Kidney (tissue), 14 donors: ENCODE data around the gene PLCB3. TPM values are rescaled to one million over a fixed set of nuclear protein-coding genes. Genes with fewer than 3 reads are reported as not detected.

Experiments
- DNase-seq, 5 donors: peaks; one replicate each; pipeline ENCODE4 v3.0.0-alpha.2; 2013 to 2020
- FAIRE-seq: peaks from 2 replicates; lab custom pipeline; 2012; peaks lifted over from hg19 to GRCh38; lab: Jason Lieb, UNC
- H3K27ac ChIP-seq, 2 donors: one replicate each; pipeline ENCODE4 v1.7.0; 2013; ENCODE audit warnings: low read depth in 2 of 2, low read length in 2 of 2, inconsistent platforms in 1 of 2
- H3K27me3 ChIP-seq: one replicate; pipeline ENCODE4 v1.7.1; 2013; ENCODE audit warnings: low read length, inconsistent platforms; ENCODE audit not compliant: control insufficient read depth, insufficient read depth
- H3K36me3 ChIP-seq, 3 donors: one replicate each; pipeline versions ENCODE4 v1.7.0 to v1.7.1; 2013; ENCODE audit warnings: low read length in 3 of 3, control low read depth in 1 of 3, inconsistent platforms in 1 of 3; ENCODE audit not compliant: insufficient read depth in 3 of 3, control insufficient read depth in 2 of 3
- H3K4me1 ChIP-seq, 3 donors: one replicate each; pipeline versions ENCODE4 v1.7.0 to v1.7.1; 2013; ENCODE audit warnings: low read length in 3 of 3, inconsistent platforms in 1 of 3, low read depth in 1 of 3; ENCODE audit not compliant: control insufficient read depth in 2 of 3, insufficient read depth in 2 of 3
- H3K4me3 ChIP-seq, 3 donors: one replicate each; pipeline versions ENCODE4 v1.7.0 to v1.8.1; 2013; ENCODE audit warnings: low read length in 3 of 3, control low read depth in 1 of 3, inconsistent platforms in 1 of 3
- H3K9ac ChIP-seq, 3 donors: one replicate each; pipeline versions ENCODE4 v1.7.0 to v1.7.1; 2013; ENCODE audit warnings: low read length in 3 of 3, control low read depth in 1 of 3, inconsistent platforms in 1 of 3
- H3K9me3 ChIP-seq, 3 donors: one replicate each; pipeline versions ENCODE4 v1.7.0 to v1.7.1; 2013; ENCODE audit warnings: low read length in 3 of 3, control low read depth in 1 of 3, inconsistent platforms in 1 of 3; ENCODE audit not compliant: control insufficient read depth in 2 of 3, insufficient read depth in 1 of 3
- intact Hi-C: fragments of 100-400 bp; cut with DNase I; formaldehyde crosslinking; loops from one replicate; pipeline ENCODE4 v1.11.1; 2022
- polyA plus RNA-seq: library from polyadenylated mRNA; stranded (reverse); fragments of 350-450 nt; fragmentation: Illumina TruSeq; extraction: RNeasy Lipid Tissue Mini Kit (QIAGEN cat#74804); gene quantifications from one replicate; pipeline ENCODE4 v1.2.3, GENCODE V29; 2014; ENCODE audit warnings: low read depth, low replicate concordance; ENCODE audit not compliant: insufficient read depth
- total RNA-seq: library from RNA; stranded (reverse); fragmentation: NEBNext Ultra II Directional; extraction: Animal tissue kit (Norgen Biotek cat#: 25700); gene quantifications from one replicate; pipeline ENCODE4 v1.2.1, GENCODE V29; 2021
- TF ChIP-seq, protein P1 (sequence below): IDR thresholded peaks from 3 replicates; pipeline ENCODE4 v1.5.1; 2012; ENCODE audit warnings: mild to moderate bottlenecking, moderate library complexity, borderline replicate concordance; ENCODE audit not compliant: insufficient read depth; ENCODE audit errors: extremely low read depth
- donor health status: control.
- donor health status: control.
- donor health status: control.
- donor health status: control.
- donor health status: control.
- donor health status: DM: yes; HTN: yes; CAD: no.
- donor health status: Normal renal cell carcinoma (clear cell type).

Gene PLCB3
- total and polyA plus RNA-seq, 2 donors from 2014 or later: 9.6 to 24.6 TPM

DNA sequence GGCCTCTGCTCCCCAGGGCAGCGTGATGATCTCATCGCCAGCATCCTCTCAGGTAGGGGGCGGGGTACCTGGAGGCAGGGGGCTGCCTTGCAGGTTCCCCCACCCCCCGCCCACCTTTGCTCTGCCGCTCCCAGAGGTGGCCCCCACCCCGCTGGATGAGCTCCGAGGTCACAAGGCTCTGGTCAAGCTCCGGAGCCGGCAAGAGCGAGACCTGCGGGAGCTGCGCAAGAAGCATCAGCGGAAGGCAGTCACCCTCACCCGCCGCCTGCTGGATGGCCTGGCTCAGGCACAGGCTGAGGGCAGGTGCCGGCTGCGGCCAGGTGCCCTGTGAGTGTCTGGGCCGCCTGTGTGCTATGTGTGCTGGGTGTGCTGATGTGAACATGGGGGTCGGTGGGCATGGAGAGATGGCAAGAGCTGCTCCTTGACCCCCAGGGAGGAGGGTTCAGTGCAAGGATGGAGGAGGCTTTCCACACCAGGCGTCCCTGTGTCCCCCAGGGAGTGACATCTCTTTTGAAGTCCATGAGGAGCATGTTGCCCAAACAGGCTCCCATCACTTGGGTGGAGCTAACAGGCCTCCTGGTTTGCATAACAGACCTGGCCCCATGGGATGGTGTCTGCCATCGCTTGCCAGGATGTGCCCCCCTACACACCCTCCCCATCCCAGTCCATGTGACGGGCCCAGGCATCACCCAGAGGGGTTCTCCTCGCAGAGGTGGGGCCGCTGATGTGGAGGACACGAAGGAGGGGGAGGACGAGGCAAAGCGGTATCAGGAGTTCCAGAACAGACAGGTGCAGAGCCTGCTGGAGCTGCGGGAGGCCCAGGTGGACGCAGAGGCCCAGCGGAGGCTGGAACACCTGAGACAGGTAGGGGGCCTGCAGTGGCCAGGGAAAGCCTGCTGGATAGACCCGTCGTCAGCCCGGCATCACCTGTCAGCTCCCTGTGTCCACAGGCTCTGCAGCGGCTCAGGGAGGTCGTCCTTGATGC is 14.1 kb downstream of the PLCB3 start:
- Histone ChIP-seq H3K4me3 (no peak overlapping the region), H3K36me3 (peaks cover 0 to 4% (median 0%) of the 10 kb centered on the region in 3 donors), H3K9me3 (no peaks in the 10 kb centered on the region), H3K27ac (no peak overlapping the region), H3K27me3 (no peaks in the 10 kb centered on the region), H3K9ac (no peak overlapping the region), H3K4me1 (peaks cover 0 to 14% (median 9%) of the 10 kb centered on the region in 3 donors)
- DNase-seq: peak in 1 of 5 donors; percentile 66
- intact Hi-C loops: no loop called here
- TF ChIP-seq, protein P1, sequence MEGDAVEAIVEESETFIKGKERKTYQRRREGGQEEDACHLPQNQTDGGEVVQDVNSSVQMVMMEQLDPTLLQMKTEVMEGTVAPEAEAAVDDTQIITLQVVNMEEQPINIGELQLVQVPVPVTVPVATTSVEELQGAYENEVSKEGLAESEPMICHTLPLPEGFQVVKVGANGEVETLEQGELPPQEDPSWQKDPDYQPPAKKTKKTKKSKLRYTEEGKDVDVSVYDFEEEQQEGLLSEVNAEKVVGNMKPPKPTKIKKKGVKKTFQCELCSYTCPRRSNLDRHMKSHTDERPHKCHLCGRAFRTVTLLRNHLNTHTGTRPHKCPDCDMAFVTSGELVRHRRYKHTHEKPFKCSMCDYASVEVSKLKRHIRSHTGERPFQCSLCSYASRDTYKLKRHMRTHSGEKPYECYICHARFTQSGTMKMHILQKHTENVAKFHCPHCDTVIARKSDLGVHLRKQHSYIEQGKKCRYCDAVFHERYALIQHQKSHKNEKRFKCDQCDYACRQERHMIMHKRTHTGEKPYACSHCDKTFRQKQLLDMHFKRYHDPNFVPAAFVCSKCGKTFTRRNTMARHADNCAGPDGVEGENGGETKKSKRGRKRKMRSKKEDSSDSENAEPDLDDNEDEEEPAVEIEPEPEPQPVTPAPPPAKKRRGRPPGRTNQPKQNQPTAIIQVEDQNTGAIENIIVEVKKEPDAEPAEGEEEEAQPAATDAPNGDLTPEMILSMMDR: no peak
- no peak for FAIRE-seq

DNA sequence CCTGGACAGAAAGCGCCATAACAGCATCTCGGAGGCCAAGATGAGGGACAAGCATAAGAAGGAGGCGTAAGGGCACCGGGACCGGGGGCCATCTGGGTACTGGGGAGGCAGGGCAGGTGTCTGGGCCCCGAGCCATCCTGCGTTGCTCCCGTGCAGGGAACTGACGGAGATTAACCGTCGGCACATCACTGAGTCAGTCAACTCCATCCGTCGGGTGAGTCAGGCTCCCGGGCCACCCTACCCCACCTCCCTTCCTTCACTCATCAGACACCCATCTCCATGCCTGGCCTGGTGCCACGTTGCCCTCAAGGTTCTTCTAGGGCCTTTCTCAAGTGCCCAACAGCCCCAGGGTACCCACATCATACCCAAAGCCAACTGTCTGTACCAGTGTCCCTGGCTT is 15.0 kb downstream of the PLCB3 start:
- Histone ChIP-seq H3K4me1 (peaks cover 0 to 14% (median 9%) of the 10 kb centered on the region in 3 donors), H3K27me3 (no peaks in the 10 kb centered on the region), H3K9ac (no peak overlapping the region), H3K36me3 (peaks cover 0 to 4% (median 0%) of the 10 kb centered on the region in 3 donors), H3K9me3 (no peaks in the 10 kb centered on the region), H3K27ac (no peak overlapping the region), H3K4me3 (no peak overlapping the region)
- intact Hi-C loops: no loop called here
- FAIRE-seq: no peak
- DNase-seq: no peak
- TF ChIP-seq, protein P1: no peak

DNA sequence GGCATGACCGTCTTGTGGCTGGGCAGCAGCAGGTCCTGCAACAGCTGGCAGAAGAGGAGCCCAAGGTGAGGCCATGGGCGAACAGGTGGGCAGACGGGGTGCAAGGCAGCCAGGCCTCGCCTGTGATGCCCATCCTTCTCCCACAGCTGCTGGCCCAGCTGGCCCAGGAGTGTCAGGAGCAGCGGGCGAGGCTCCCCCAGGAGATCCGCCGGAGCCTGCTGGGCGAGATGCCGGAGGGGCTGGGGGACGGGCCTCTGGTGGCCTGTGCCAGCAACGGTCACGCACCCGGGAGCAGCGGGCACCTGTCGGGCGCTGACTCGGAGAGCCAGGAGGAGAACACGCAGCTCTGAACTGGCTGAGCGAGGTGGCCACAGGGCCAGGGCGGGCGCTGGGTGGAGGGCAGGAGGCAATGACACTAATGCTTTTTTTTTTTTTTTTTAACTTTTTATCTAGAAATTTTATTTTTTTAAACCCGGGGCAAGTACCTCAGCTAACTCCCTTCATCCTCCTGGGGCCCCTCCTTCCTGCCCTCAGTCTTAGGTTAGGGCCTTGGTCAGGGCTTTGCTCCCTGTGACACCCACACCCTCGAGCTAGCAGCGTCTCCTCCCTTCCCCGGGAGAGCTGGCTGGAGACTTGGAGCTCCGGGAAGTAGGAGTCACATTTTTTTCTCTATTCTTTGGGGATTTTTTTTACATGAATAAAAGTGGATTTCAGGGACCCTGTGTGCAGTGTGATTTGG is 16.0 kb downstream of the PLCB3 start:
- peaks cover 0 to 4% (median 0%) of the 10 kb centered on the region in 3 donors for H3K36me3 ChIP-seq
- no peak overlapping the region for H3K9ac ChIP-seq
- TF ChIP-seq, protein P1: no peak
- no peak for FAIRE-seq
- peak overlapping the region; percentile 82 to 91 for H3K27ac ChIP-seq
- H3K4me1 ChIP-seq: peaks cover 0 to 18% (median 9%) of the 10 kb centered on the region in 3 donors
- intact Hi-C loops: no loop called here
- H3K9me3 ChIP-seq: no peaks in the 10 kb centered on the region
- no peak overlapping the region for H3K4me3 ChIP-seq
- no peaks in the 10 kb centered on the region for H3K27me3 ChIP-seq
- DNase-seq: peak in 1 of 5 donors; percentile 62
